ENCODE measurements around the gene GJB3.
"Not testable (repeated sequence)": the region's sequence is repeated elsewhere in the genome, so short reads cannot be mapped to it uniquely, and the experiment has no call there.

The GJB3 gene

DNA sequence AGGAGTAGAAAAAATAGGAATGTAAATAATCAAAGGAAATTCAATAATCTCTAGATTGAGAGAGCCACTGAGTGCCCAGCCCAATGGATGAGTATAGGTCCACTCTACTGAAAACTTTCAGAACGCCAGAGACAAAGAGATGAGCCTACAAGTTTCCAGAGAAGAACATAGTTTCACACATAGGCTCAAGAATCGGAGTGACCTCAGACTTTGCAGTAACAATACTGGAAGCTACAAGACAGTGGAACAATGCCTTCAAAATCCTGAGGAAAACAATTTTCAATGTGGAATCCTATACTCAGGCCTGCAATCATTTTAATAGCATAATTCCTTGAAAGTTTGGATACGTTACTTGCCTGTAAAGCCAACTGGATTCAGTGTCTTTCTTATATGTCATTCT lies 22.8 kb downstream of the GJB3 start:
- Histone ChIP-seq H3K27me3 (ENCODE audit: control insufficient read depth, insufficient read depth, low read length) (no peaks in the 10 kb centered on the region), H3K4me1 (no peaks in the 10 kb centered on the region), H3K36me3 (ENCODE audit: control insufficient read depth, insufficient read depth, low read length) (no peaks in the 10 kb centered on the region), H3K27ac (no peak overlapping the region), H3K4me3 (ENCODE audit: low read depth, low read length) (no peak overlapping the region), H3K9me3 (ENCODE audit: control insufficient read depth, low read length) (no peaks in the 10 kb centered on the region), H3K9ac (no peak overlapping the region), H3K4me2 (ENCODE audit: low read length) (no peak overlapping the region), H3K79me2 (no peaks in the 10 kb centered on the region), H2AFZ (no peak overlapping the region)
- TF ChIP-seq, protein P1, sequence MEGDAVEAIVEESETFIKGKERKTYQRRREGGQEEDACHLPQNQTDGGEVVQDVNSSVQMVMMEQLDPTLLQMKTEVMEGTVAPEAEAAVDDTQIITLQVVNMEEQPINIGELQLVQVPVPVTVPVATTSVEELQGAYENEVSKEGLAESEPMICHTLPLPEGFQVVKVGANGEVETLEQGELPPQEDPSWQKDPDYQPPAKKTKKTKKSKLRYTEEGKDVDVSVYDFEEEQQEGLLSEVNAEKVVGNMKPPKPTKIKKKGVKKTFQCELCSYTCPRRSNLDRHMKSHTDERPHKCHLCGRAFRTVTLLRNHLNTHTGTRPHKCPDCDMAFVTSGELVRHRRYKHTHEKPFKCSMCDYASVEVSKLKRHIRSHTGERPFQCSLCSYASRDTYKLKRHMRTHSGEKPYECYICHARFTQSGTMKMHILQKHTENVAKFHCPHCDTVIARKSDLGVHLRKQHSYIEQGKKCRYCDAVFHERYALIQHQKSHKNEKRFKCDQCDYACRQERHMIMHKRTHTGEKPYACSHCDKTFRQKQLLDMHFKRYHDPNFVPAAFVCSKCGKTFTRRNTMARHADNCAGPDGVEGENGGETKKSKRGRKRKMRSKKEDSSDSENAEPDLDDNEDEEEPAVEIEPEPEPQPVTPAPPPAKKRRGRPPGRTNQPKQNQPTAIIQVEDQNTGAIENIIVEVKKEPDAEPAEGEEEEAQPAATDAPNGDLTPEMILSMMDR (IDR thresholded peaks at IDR 0.05), result no peak

DNA sequence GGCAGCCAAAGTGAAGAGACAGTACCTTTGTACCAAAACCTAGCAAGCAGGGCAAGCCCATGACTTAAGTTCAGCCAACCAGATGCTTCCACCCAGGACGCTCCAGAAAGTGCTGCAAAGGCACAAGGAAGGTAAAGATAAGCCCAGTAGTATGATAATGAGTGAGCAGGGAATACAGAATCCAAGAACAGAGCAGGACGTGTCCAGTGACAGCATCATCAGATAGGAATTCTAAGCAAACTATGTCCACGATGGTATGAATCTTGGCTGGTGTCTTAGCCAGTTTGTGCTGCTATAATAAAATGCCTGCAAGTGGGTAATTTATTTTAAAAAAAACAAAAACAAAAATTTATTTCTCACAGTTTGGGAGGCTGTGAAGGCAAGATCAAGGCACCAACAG lies 25.4 kb downstream of the GJB3 start:
- TF ChIP-seq, protein P1 (IDR thresholded peaks at IDR 0.05), result no peak
- H3K36me3 ChIP-seq (ENCODE audit: control insufficient read depth, insufficient read depth, low read length), result no peaks in the 10 kb centered on the region
- H3K9ac ChIP-seq, result no peak overlapping the region
- H3K9me3 ChIP-seq (ENCODE audit: control insufficient read depth, low read length), result no peaks in the 10 kb centered on the region
- H3K79me2 ChIP-seq, result no peaks in the 10 kb centered on the region
- no peak overlapping the region for H3K27ac ChIP-seq
- no peak overlapping the region for H2AFZ ChIP-seq
- no peak overlapping the region for H3K4me3 ChIP-seq (ENCODE audit: low read depth, low read length)
- no peak overlapping the region for H3K4me2 ChIP-seq (ENCODE audit: low read length)
- H3K27me3 ChIP-seq (ENCODE audit: control insufficient read depth, insufficient read depth, low read length), result no peaks in the 10 kb centered on the region
- no peaks in the 10 kb centered on the region for H3K4me1 ChIP-seq

GRCh38 chr1:34808051-34808810 lies 27.2 kb downstream of the GJB3 start:
- Histone ChIP-seq H3K4me2 (ENCODE audit: low read length) (no peak overlapping the region), H3K79me2 (no peaks in the 10 kb centered on the region), H3K27me3 (ENCODE audit: control insufficient read depth, insufficient read depth, low read length) (no peaks in the 10 kb centered on the region), H2AFZ (no peak overlapping the region), H3K9me3 (ENCODE audit: control insufficient read depth, low read length) (no peaks in the 10 kb centered on the region), H3K27ac (no peak overlapping the region), H3K36me3 (ENCODE audit: control insufficient read depth, insufficient read depth, low read length) (no peaks in the 10 kb centered on the region), H3K9ac (no peak overlapping the region), H3K4me3 (ENCODE audit: low read depth, low read length) (no peak overlapping the region), H3K4me1 (no peaks in the 10 kb centered on the region)
- TF ChIP-seq, protein P1 (IDR thresholded peaks at IDR 0.05), result no peak

- H3K9ac ChIP-seq; H3K27me3 ChIP-seq (ENCODE audit: control insufficient read depth, insufficient read depth, low read length); H3K27ac ChIP-seq; H3K36me3 ChIP-seq (ENCODE audit: control insufficient read depth, insufficient read depth, low read length); H3K4me1 ChIP-seq; H3K4me3 ChIP-seq (ENCODE audit: low read depth, low read length); H2AFZ ChIP-seq; H3K9me3 ChIP-seq (ENCODE audit: control insufficient read depth, low read length); H3K4me2 ChIP-seq (ENCODE audit: low read length); H3K79me2 ChIP-seq: not testable (repeated sequence)
Observed at GRCh38 chr1:34810781-34811180, 29.8 kb downstream of the GJB3 start.

GRCh38 chr1:34816332-34816731 lies 35.3 kb downstream of the GJB3 start:
- H3K4me1 ChIP-seq, result no peaks in the 10 kb centered on the region
- no peaks in the 10 kb centered on the region for H3K36me3 ChIP-seq (ENCODE audit: control insufficient read depth, insufficient read depth, low read length)
- no peak overlapping the region for H3K27ac ChIP-seq
- H3K9ac ChIP-seq, result no peak overlapping the region
- H2AFZ ChIP-seq, result no peak overlapping the region
- H3K27me3 ChIP-seq (ENCODE audit: control insufficient read depth, insufficient read depth, low read length), result no peaks in the 10 kb centered on the region
- TF ChIP-seq, protein P1 (IDR thresholded peaks at IDR 0.05), result no peak
- no peak overlapping the region for H3K4me3 ChIP-seq (ENCODE audit: low read depth, low read length)
- no peak overlapping the region for H3K4me2 ChIP-seq (ENCODE audit: low read length)
- no peaks in the 10 kb centered on the region for H3K9me3 ChIP-seq (ENCODE audit: control insufficient read depth, low read length)
- no peaks in the 10 kb centered on the region for H3K79me2 ChIP-seq
